Measurements from ENCODE around the gene SERPING1.

Gene SERPING1

DNA sequence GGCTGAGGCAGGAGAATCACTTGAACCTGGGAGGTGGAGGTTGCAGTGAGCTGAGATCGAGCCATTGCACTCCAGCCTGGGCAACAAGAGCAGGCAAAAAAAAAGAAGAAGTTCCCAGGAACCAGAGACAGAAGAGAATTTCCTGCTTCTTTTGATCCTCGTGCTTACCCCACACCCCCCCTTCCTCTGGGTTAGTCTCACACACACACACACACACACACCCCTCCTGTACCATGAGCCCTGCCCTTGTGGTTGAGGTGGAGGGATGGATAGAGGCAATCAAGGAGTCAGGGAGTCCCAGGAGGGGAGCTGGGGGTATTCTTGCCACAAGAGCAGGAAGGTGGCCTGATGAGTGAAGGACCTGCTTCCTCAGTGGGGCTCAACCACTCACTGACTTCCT is 25.9 kb upstream of the SERPING1 start:
- TF ChIP-seq, protein P1, sequence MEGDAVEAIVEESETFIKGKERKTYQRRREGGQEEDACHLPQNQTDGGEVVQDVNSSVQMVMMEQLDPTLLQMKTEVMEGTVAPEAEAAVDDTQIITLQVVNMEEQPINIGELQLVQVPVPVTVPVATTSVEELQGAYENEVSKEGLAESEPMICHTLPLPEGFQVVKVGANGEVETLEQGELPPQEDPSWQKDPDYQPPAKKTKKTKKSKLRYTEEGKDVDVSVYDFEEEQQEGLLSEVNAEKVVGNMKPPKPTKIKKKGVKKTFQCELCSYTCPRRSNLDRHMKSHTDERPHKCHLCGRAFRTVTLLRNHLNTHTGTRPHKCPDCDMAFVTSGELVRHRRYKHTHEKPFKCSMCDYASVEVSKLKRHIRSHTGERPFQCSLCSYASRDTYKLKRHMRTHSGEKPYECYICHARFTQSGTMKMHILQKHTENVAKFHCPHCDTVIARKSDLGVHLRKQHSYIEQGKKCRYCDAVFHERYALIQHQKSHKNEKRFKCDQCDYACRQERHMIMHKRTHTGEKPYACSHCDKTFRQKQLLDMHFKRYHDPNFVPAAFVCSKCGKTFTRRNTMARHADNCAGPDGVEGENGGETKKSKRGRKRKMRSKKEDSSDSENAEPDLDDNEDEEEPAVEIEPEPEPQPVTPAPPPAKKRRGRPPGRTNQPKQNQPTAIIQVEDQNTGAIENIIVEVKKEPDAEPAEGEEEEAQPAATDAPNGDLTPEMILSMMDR (IDR thresholded peaks at IDR 0.05; ENCODE audit: control insufficient read depth, extremely low read depth, insufficient read depth) = no peak
- DNase-seq (ENCODE audit: low read depth) = no peak
- no peak overlapping the region for H3K4me3 ChIP-seq (ENCODE audit: low read depth, low read length)

DNA sequence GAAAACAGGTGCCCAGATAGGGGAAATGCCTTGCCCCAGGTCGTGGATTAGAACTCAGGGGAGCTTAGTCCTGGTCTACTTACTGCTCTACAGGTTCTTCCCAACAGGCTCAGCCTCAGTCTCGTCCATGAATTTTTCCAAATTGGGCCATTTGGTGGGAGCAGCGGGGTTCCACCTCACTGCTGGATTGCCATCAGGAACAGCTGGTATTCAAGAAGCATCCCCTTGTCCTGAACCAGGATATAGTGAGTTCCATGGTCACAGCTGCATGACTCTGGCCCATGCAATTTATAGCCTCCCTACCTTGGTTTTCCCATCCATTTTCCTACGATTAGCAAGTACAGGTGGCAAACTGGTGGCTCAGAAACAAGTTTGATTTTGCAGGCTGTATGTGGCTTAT is 23.4 kb upstream of the SERPING1 start:
- TF ChIP-seq, protein P1 (IDR thresholded peaks at IDR 0.05; ENCODE audit: control insufficient read depth, extremely low read depth, insufficient read depth) = no peak
- no peak overlapping the region for H3K4me3 ChIP-seq (ENCODE audit: low read depth, low read length)
- DNase-seq (ENCODE audit: low read depth) = no peak

DNA sequence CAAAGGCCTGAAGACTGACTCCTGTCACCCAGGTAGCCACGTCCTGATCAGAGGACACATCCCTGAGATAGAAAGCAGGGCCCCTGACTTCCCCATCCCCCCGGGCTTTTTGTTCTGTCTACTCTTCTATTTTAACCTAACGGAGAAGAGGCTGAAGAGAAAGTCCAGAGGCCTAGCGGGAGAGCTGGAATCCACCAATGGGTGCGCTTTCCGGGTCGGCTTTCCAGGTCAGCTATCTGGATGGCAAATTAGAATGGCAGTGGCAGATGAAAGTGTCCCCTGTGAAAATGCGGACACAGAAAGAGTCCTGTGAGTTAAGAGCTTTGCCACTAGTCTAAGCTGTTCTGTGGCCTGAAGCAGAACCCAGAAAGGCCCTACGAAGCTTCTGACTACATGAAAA is 13.1 kb upstream of the SERPING1 start:
- DNase-seq (ENCODE audit: low read depth) = no peak
- no peak overlapping the region for H3K4me3 ChIP-seq (ENCODE audit: low read depth, low read length)
- TF ChIP-seq, protein P1 (IDR thresholded peaks at IDR 0.05; ENCODE audit: control insufficient read depth, extremely low read depth, insufficient read depth) = no peak

DNA sequence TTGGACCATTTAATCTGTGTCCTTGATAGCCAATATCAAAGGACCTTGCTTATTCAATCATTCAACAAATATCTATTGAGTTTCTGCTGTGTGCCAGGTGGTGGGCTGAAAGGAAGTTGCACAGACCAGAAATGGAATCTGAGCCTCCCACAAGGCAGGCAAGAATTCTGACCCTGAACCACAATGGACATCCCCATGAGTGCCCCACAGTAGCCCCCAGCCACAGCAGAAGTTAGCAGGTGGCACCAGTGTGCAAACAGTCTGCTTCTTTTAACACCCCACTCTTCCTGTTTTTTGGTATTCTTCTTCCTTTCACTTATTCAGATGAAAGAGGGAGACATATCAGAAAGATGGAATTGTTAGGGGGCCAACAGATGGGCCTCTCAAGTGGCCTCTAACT is 12.2 kb upstream of the SERPING1 start:
- TF ChIP-seq, protein P1 (IDR thresholded peaks at IDR 0.05; ENCODE audit: control insufficient read depth, extremely low read depth, insufficient read depth) = no peak
- no peak for DNase-seq (ENCODE audit: low read depth)
- H3K4me3 ChIP-seq (ENCODE audit: low read depth, low read length) = no peak overlapping the region

DNA sequence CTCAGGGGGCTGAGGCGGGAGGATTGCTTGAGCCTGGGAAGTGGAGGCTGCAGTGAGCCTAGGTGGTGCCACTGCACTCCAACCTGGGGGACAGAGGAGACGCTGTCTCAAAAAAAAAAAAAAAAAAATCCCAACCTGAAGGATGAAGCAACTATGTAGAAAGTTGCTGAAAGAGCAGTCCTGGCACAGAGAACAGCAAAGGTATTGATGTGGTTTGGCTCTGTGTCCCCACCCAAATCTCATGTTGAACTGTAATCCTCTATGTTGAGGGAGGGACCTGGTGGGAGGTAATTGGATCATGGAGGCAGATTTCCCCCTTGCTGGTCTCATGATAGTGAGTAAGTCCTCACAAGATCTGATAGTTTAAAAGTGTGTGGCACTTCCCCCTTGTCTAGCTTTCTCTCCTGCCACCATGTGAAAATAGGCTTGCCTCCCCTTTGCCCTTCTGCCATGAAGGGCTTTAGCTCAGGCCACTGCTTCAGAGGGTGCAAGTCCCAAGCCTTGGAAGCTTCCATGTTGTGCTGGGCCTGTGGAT is 10.7 kb upstream of the SERPING1 start:
- no peak overlapping the region for H3K4me3 ChIP-seq (ENCODE audit: low read depth, low read length)
- TF ChIP-seq, protein P1 (IDR thresholded peaks at IDR 0.05; ENCODE audit: control insufficient read depth, extremely low read depth, insufficient read depth) = no peak
- no peak for DNase-seq (ENCODE audit: low read depth)

DNA sequence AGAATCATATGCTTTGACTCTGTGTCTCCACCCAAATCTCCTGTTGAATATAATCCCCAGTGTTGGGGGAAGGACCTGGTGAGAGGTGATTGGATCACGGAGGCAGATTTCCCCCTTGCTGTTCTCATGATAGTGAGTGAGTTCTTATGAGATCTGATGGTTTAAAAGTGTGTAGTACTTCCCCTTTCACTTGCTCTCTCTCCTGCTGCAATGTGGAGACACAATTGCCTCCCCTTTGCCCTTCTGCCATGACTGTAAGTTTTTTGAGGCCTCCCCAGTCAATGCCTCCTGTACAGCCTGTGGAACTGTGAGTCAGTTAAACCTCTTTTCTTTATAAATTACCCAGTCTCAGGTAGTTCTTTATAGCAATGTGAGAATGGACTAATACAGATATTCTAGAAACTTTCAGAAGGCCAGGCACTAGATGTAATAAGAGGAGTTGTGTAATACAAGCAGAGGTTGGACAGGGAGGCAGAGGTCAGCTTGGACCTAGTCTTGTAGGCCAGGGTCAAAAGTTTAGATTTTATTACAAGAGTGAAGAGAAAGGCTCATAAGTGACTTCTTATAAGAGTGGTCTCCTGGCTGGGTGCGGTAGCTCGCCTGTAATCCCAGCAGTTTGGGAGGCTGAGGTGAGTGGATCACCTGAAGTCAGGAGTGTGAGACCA is 9.3 kb upstream of the SERPING1 start:
- DNase-seq (ENCODE audit: low read depth) = no peak
- no peak overlapping the region for H3K4me3 ChIP-seq (ENCODE audit: low read depth, low read length)
- TF ChIP-seq, protein P1 (IDR thresholded peaks at IDR 0.05; ENCODE audit: control insufficient read depth, extremely low read depth, insufficient read depth) = no peak

Data from LNCaP clone FGC (cell line).